Measurements from ENCODE around the gene ATP1B3.

The ATP1B3 gene

GRCh38 chr3:141875893-141876380 is 506 bp upstream of the ATP1B3 start (continued):
- TF ChIP-seq ZNF514 (tag by site-specific recombination; IDR thresholded peaks at IDR 0.05) = no peak

- ChIA-PET POLR2A (interaction anchor here (0.9 to 1.3 kb wide), 3 partner anchors 17 to 40 kb away, joined by 3 to 8 read pairs (median 3); no protein-coding TSS in a partner anchor), CTCF (interaction anchor here (0.7 to 1.0 kb wide), 3 partner anchors 30 to 185 kb away, joined by 3 to 4 read pairs (median 4); no protein-coding TSS in a partner anchor)
- Histone ChIP-seq H3K4me1 (ENCODE audit: control insufficient read depth, insufficient read depth, low read length) (no peaks in the 10 kb centered on the region), H3K27ac (ENCODE audit: extremely low read depth, low read depth, low read length) (peak overlapping the region; percentile 85), H3K36me3 (ENCODE audit: control insufficient read depth in 2 of 2, insufficient read depth in 1 of 2, low read length in 2 of 2) (peaks cover 0 to 6% of the 10 kb centered on the region in 2 experiments; a peak in 1 of 3 replicates), H3K9me3 (ENCODE audit: control insufficient read depth, insufficient read depth, low read depth, low read length) (no peaks in the 10 kb centered on the region), H3K4me3 (ENCODE audit: low read depth, low read length) (peak overlapping the region; percentile 88)
- TF ChIP-seq ZBTB17 (tag by site-specific recombination; IDR thresholded peaks at IDR 0.05) = no peak
- no peak for TF ChIP-seq KLF8 (tag by site-specific recombination; IDR thresholded peaks at IDR 0.05)
- TF ChIP-seq ZNF549 (tag by site-specific recombination; IDR thresholded peaks at IDR 0.05) = no peak
- peak; percentile 28; the same call in 1 of the 2 replicates for TF ChIP-seq ZBTB20 (tag by site-specific recombination; IDR thresholded peaks at IDR 0.05)
- TF ChIP-seq SP3 (tag by site-specific recombination; IDR thresholded peaks at IDR 0.05) = no peak
- peak; percentile 44 for TF ChIP-seq PRDM10 (tag by site-specific recombination; IDR thresholded peaks at IDR 0.05)
- TF ChIP-seq MEIS1 (CRISPR knock-in tag; IDR thresholded peaks at IDR 0.05; ENCODE audit: borderline replicate concordance) = no peak
- no peak for TF ChIP-seq ZNF404 (tag by site-specific recombination; IDR thresholded peaks at IDR 0.05)
- TF ChIP-seq, protein P1, sequence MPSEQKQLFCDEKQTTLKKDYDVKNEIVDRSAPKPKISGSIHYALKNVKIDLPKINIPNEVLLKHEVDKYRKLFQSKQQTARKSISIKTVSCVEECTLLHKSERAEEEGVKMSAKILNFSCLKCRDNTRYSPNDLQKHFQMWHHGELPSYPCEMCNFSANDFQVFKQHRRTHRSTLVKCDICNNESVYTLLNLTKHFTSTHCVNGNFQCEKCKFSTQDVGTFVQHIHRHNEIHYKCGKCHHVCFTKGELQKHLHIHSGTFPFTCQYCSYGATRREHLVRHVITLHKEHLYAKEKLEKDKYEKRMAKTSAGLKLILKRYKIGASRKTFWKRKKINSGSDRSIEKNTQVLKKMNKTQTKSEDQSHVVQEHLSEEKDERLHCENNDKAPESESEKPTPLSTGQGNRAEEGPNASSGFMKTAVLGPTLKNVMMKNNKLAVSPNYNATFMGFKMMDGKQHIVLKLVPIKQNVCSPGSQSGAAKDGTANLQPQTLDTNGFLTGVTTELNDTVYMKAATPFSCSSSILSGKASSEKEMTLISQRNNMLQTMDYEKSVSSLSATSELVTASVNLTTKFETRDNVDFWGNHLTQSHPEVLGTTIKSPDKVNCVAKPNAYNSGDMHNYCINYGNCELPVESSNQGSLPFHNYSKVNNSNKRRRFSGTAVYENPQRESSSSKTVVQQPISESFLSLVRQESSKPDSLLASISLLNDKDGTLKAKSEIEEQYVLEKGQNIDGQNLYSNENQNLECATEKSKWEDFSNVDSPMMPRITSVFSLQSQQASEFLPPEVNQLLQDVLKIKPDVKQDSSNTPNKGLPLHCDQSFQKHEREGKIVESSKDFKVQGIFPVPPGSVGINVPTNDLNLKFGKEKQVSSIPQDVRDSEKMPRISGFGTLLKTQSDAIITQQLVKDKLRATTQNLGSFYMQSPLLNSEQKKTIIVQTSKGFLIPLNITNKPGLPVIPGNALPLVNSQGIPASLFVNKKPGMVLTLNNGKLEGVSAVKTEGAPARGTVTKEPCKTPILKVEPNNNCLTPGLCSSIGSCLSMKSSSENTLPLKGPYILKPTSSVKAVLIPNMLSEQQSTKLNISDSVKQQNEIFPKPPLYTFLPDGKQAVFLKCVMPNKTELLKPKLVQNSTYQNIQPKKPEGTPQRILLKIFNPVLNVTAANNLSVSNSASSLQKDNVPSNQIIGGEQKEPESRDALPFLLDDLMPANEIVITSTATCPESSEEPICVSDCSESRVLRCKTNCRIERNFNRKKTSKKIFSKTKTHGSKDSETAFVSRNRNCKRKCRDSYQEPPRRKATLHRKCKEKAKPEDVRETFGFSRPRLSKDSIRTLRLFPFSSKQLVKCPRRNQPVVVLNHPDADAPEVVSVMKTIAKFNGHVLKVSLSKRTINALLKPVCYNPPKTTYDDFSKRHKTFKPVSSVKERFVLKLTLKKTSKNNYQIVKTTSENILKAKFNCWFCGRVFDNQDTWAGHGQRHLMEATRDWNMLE (tag by site-specific recombination; conservative IDR thresholded peaks at IDR 0.05; ENCODE audit: low read depth) = no peak
- no peak for TF ChIP-seq ZNF202 (tag by site-specific recombination; IDR thresholded peaks at IDR 0.05; ENCODE audit: borderline replicate concordance)
- TF ChIP-seq ZNF548 (tag by site-specific recombination; IDR thresholded peaks at IDR 0.05) = no peak
- no peak for TF ChIP-seq ZNF596 (tag by site-specific recombination; IDR thresholded peaks at IDR 0.05)
- no peak for TF ChIP-seq ZNF362 (tag by site-specific recombination; IDR thresholded peaks at IDR 0.05)
- TF ChIP-seq REST (tag by site-specific recombination; IDR thresholded peaks at IDR 0.05) = no peak
- no peak for TF ChIP-seq KLF10 (tag by site-specific recombination; IDR thresholded peaks at IDR 0.05)
- no peak for TF ChIP-seq ZSCAN30 (tag by site-specific recombination; IDR thresholded peaks at IDR 0.05)
These were observed 613 bp downstream of the ATP1B3 start for GRCh38 chr3:141876891-141877621.
